ENCODE measurements around the gene FAF1. TPM values are rescaled to one million over a fixed set of nuclear protein-coding genes. Genes with fewer than 3 reads are reported as not detected.

Gene FAF1
- total and polyA plus RNA-seq, 9 of the 15 experiments (the other 6 are each of a cell fraction or from before 2014, with no cell fraction given) = 48.7 to 225 (median 118) TPM

GRCh38 chr1:50853325-50853724 lies 106.7 kb downstream of the FAF1 start:
- 80% methylated on average over 3 of the region's 3 CpGs for WGBS (ENCODE audit: insufficient coverage, low coverage, missing lambda C conversion rate)
- Histone ChIP-seq H2AFZ (ENCODE audit: low read depth, low read length) (no peak overlapping the region), H3K27ac (ENCODE audit: extremely low read depth, low read depth, low read length) (no peak overlapping the region), H3K36me3 (ENCODE audit: control insufficient read depth, insufficient read depth, low read length) (peaks cover 21% of the 10 kb centered on the region; the same call in 2 of the 3 replicates), H3K9me3 (replicated peaks; ENCODE audit: control insufficient read depth, insufficient read depth, low read depth, low read length) (no peaks in the 10 kb centered on the region), H3K4me2 (ENCODE audit: insufficient read depth, low read length) (no peak overlapping the region), H3K9ac (ENCODE audit: insufficient read depth in 1 of 2, low read depth in 2 of 2, low read length in 2 of 2) (no peak overlapping the region), H3K27me3 (ENCODE audit: control insufficient read depth in 2 of 2, insufficient read depth in 2 of 2, low read length in 2 of 2) (no peaks in the 10 kb centered on the region), H3K4me3 (no peak overlapping the region), H3K4me1 (replicated peaks in 1 of 2; ENCODE audit: control insufficient read depth in 2 of 2, insufficient read depth in 2 of 2, low read length in 2 of 2) (peaks cover 0 to 6% of the 10 kb centered on the region in 2 experiments; a peak in 1 of 5 replicates), H4K20me1 (replicated peaks; ENCODE audit: control insufficient read depth, insufficient read depth, low read length) (no peaks in the 10 kb centered on the region), H3K9me1 (ENCODE audit: control insufficient read depth, insufficient read depth, low read length) (no peaks in the 10 kb centered on the region), H3K79me2 (ENCODE audit: control insufficient read depth, insufficient read depth, low read length) (peaks cover 63% of the 10 kb centered on the region)
- no peak for FAIRE-seq
- in situ Hi-C loops (cut with MboI) = no loop called here
- TF ChIP-seq FOXJ3 (CRISPR knock-in tag; IDR thresholded peaks at IDR 0.05) (no peak), ZNF316 (IDR thresholded peaks at IDR 0.05) (peak; percentile 68)
- BruUV-seq (replicated peaks) = no TSS peak
- DNase-seq (ENCODE audit: extremely low read depth in 1 of 4, low spot score in 3 of 4) = no peak
- intact Hi-C loops (cut with micrococcal nuclease) = no loop called here
- ChIA-PET POLR2A (interaction anchor here (1.1 kb wide), 1 partner anchor 10 kb away, joined by 4 read pairs; no protein-coding TSS in a partner anchor), CTCF (ENCODE audit: low intra/inter-chr PET ratio) (no interaction called here)
- ATAC-seq = no peak; the same call in 1 of the 3 replicates

GRCh38 chr1:50852889-50853288 lies 107.2 kb downstream of the FAF1 start:
- POLR2A ChIA-PET = interaction anchor here (1.1 kb wide), 1 partner anchor 9 kb away, joined by 4 read pairs; no protein-coding TSS in a partner anchor
- peaks cover 0 to 6% of the 10 kb centered on the region in 2 experiments; a peak in 1 of 5 replicates for H3K4me1 ChIP-seq (replicated peaks in 1 of 2; ENCODE audit: control insufficient read depth in 2 of 2, insufficient read depth in 2 of 2, low read length in 2 of 2)
- FAIRE-seq = peak; percentile 15

More at GRCh38 chr1:50852889-50853288, 107.2 kb downstream of the FAF1 start:
- no peak overlapping the region for H3K9ac ChIP-seq (ENCODE audit: insufficient read depth in 1 of 2, low read depth in 2 of 2, low read length in 2 of 2)
- CTCF ChIA-PET (ENCODE audit: low intra/inter-chr PET ratio) = no interaction called here
- H3K9me3 ChIP-seq (replicated peaks; ENCODE audit: control insufficient read depth, insufficient read depth, low read depth, low read length) = no peaks in the 10 kb centered on the region
- no peak overlapping the region for H3K4me3 ChIP-seq
- no peak overlapping the region for H3K27ac ChIP-seq (ENCODE audit: extremely low read depth, low read depth, low read length)
- H3K36me3 ChIP-seq (ENCODE audit: control insufficient read depth, insufficient read depth, low read length) = peaks cover 21% of the 10 kb centered on the region; the same call in 2 of the 3 replicates
- peaks cover 63% of the 10 kb centered on the region for H3K79me2 ChIP-seq (ENCODE audit: control insufficient read depth, insufficient read depth, low read length)
- BruUV-seq (replicated peaks) = no TSS peak
- in situ Hi-C loops (cut with MboI) (no loop called here), intact Hi-C loops (cut with micrococcal nuclease) (no loop called here)
- H3K27me3 ChIP-seq (ENCODE audit: control insufficient read depth in 2 of 2, insufficient read depth in 2 of 2, low read length in 2 of 2) = no peaks in the 10 kb centered on the region
- TF ChIP-seq, protein P1, sequence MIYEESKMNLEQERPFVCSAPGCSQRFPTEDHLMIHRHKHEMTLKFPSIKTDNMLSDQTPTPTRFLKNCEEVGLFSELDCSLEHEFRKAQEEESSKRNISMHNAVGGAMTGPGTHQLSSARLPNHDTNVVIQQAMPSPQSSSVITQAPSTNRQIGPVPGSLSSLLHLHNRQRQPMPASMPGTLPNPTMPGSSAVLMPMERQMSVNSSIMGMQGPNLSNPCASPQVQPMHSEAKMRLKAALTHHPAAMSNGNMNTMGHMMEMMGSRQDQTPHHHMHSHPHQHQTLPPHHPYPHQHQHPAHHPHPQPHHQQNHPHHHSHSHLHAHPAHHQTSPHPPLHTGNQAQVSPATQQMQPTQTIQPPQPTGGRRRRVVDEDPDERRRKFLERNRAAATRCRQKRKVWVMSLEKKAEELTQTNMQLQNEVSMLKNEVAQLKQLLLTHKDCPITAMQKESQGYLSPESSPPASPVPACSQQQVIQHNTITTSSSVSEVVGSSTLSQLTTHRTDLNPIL (CRISPR knock-in tag; IDR thresholded peaks at IDR 0.05) = no peak
- TF ChIP-seq MYNN (IDR thresholded peaks at IDR 0.05) (no peak), MYNN (CRISPR knock-in tag; IDR thresholded peaks at IDR 0.05) (no peak), ZNF217 (CRISPR knock-in tag; IDR thresholded peaks at IDR 0.05) (no peak), ZBTB12 (CRISPR knock-in tag; IDR thresholded peaks at IDR 0.05) (no peak), ZNF347 (CRISPR knock-in tag; IDR thresholded peaks at IDR 0.05; ENCODE audit: low read depth) (no peak), TCF3 (CRISPR knock-in tag; IDR thresholded peaks at IDR 0.05) (no peak), PHTF2 (CRISPR knock-in tag; IDR thresholded peaks at IDR 0.05) (no peak), STAG1 (CRISPR knock-in tag; IDR thresholded peaks at IDR 0.05; ENCODE audit: borderline replicate concordance) (no peak)
- TF ChIP-seq, protein P2, sequence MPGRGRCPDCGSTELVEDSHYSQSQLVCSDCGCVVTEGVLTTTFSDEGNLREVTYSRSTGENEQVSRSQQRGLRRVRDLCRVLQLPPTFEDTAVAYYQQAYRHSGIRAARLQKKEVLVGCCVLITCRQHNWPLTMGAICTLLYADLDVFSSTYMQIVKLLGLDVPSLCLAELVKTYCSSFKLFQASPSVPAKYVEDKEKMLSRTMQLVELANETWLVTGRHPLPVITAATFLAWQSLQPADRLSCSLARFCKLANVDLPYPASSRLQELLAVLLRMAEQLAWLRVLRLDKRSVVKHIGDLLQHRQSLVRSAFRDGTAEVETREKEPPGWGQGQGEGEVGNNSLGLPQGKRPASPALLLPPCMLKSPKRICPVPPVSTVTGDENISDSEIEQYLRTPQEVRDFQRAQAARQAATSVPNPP (IDR thresholded peaks at IDR 0.05; ENCODE audit: borderline replicate concordance, insufficient read depth, insufficient read length) = no peak
- DNase-seq (ENCODE audit: extremely low read depth in 1 of 4, low spot score in 3 of 4) (no peak), ATAC-seq (peak; percentile 45)
- 64% methylated on average over 1 of the region's 1 CpG for WGBS (ENCODE audit: insufficient coverage, low coverage, missing lambda C conversion rate)
- no peak overlapping the region for H2AFZ ChIP-seq (ENCODE audit: low read depth, low read length)
- H3K9me1 ChIP-seq (ENCODE audit: control insufficient read depth, insufficient read depth, low read length) = no peaks in the 10 kb centered on the region
- no peak overlapping the region for H3K4me2 ChIP-seq (ENCODE audit: insufficient read depth, low read length)
- no peaks in the 10 kb centered on the region for H4K20me1 ChIP-seq (replicated peaks; ENCODE audit: control insufficient read depth, insufficient read depth, low read length)

Measured in K562 (cell line).